Measurements from ENCODE around the gene LIX1L. TPM values are rescaled to one million over a fixed set of nuclear protein-coding genes. Genes with fewer than 3 reads are reported as not detected.

LIX1L gene
- total and polyA plus RNA-seq, 2 of the 13 experiments (the other 11 are each of a cell fraction or from before 2014, with no cell fraction given) = 8.1 to 24.9 TPM

DNA sequence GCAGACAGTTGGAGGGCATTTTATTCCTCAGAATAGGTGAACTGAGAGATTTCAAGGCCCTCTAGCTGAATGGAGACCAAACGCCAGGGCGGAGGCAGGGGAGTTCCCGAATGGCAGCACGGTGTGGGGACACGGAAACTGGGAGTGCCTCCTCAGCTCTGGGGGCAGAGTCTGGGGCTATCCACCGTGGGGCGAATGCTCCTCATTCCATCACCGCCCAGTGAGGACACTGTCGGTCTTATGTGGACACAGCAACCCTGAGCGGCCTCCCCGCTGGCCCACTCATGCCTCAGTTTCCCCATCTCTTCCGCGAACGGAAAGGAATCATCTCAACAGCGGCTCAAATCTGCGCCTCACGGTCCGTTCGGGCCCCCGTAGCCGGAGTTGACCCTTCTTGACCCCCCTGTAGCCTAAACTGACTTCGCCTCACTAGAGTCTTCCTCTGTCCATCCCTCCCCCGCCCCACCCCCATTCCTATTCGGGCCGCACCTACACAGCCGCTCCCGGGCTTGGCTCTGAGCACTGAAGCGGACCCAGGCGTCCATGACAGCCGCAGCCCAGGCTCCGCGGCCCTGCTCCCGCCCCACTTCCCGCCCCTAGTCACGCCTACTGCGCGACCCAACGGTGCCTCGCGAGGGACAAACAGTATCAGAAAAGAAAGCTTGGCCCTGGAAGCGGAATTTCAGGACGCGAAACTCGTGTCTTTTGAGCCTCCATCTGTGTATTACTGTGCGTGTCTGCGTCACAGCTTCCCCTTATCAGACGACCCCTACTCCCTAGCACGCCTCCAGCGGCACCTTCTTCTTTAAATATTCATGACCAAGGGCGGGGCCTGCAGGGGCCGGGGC is 39.4 kb downstream of the LIX1L start, which contains the start of gene PEX11B (continued):
- TF ChIP-seq, protein P1, sequence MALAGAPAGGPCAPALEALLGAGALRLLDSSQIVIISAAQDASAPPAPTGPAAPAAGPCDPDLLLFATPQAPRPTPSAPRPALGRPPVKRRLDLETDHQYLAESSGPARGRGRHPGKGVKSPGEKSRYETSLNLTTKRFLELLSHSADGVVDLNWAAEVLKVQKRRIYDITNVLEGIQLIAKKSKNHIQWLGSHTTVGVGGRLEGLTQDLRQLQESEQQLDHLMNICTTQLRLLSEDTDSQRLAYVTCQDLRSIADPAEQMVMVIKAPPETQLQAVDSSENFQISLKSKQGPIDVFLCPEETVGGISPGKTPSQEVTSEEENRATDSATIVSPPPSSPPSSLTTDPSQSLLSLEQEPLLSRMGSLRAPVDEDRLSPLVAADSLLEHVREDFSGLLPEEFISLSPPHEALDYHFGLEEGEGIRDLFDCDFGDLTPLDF (CRISPR knock-in tag; IDR thresholded peaks at IDR 0.05) = no peak
- TF ChIP-seq PHF21A (CRISPR knock-in tag; IDR thresholded peaks at IDR 0.05) (peak; percentile 50; the same call in 1 of the 2 replicates), GLI4 (CRISPR knock-in tag; IDR thresholded peaks at IDR 0.05; ENCODE audit: borderline replicate concordance) (peak; percentile 82; the same call in 1 of the 2 replicates), JARID2 (CRISPR knock-in tag; IDR thresholded peaks at IDR 0.05; ENCODE audit: insufficient replicate concordance) (no peak), ZNF12 (CRISPR knock-in tag; IDR thresholded peaks at IDR 0.05) (no peak), ZNF589 (CRISPR knock-in tag; conservative IDR thresholded peaks at IDR 0.05) (0 out of 2 replicates have a peak, but pooled peaks have one; percentile 12), MLLT10 (CRISPR knock-in tag; IDR thresholded peaks at IDR 0.05) (no peak), ZNF124 (CRISPR knock-in tag; IDR thresholded peaks at IDR 0.05) (no peak), ZNF713 (CRISPR knock-in tag; IDR thresholded peaks at IDR 0.05) (no peak), DNMT1 (CRISPR knock-in tag; IDR thresholded peaks at IDR 0.05) (no peak), CCDC6 (CRISPR knock-in tag; IDR thresholded peaks at IDR 0.05) (no peak), SNRNP70 (IDR thresholded peaks at IDR 0.05; ENCODE audit: low read depth, low read length) (no peak), ZSCAN29 (CRISPR knock-in tag; conservative IDR thresholded peaks at IDR 0.05) (0 out of 2 replicates have a peak, but pooled peaks have one; percentile 57)
- TF ChIP-seq, protein P2, sequence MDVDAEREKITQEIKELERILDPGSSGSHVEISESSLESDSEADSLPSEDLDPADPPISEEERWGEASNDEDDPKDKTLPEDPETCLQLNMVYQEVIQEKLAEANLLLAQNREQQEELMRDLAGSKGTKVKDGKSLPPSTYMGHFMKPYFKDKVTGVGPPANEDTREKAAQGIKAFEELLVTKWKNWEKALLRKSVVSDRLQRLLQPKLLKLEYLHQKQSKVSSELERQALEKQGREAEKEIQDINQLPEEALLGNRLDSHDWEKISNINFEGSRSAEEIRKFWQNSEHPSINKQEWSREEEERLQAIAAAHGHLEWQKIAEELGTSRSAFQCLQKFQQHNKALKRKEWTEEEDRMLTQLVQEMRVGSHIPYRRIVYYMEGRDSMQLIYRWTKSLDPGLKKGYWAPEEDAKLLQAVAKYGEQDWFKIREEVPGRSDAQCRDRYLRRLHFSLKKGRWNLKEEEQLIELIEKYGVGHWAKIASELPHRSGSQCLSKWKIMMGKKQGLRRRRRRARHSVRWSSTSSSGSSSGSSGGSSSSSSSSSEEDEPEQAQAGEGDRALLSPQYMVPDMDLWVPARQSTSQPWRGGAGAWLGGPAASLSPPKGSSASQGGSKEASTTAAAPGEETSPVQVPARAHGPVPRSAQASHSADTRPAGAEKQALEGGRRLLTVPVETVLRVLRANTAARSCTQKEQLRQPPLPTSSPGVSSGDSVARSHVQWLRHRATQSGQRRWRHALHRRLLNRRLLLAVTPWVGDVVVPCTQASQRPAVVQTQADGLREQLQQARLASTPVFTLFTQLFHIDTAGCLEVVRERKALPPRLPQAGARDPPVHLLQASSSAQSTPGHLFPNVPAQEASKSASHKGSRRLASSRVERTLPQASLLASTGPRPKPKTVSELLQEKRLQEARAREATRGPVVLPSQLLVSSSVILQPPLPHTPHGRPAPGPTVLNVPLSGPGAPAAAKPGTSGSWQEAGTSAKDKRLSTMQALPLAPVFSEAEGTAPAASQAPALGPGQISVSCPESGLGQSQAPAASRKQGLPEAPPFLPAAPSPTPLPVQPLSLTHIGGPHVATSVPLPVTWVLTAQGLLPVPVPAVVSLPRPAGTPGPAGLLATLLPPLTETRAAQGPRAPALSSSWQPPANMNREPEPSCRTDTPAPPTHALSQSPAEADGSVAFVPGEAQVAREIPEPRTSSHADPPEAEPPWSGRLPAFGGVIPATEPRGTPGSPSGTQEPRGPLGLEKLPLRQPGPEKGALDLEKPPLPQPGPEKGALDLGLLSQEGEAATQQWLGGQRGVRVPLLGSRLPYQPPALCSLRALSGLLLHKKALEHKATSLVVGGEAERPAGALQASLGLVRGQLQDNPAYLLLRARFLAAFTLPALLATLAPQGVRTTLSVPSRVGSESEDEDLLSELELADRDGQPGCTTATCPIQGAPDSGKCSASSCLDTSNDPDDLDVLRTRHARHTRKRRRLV (CRISPR knock-in tag; IDR thresholded peaks at IDR 0.05) = peak; percentile 65; the same call in 1 of the 2 replicates
- TF ChIP-seq, protein P3, sequence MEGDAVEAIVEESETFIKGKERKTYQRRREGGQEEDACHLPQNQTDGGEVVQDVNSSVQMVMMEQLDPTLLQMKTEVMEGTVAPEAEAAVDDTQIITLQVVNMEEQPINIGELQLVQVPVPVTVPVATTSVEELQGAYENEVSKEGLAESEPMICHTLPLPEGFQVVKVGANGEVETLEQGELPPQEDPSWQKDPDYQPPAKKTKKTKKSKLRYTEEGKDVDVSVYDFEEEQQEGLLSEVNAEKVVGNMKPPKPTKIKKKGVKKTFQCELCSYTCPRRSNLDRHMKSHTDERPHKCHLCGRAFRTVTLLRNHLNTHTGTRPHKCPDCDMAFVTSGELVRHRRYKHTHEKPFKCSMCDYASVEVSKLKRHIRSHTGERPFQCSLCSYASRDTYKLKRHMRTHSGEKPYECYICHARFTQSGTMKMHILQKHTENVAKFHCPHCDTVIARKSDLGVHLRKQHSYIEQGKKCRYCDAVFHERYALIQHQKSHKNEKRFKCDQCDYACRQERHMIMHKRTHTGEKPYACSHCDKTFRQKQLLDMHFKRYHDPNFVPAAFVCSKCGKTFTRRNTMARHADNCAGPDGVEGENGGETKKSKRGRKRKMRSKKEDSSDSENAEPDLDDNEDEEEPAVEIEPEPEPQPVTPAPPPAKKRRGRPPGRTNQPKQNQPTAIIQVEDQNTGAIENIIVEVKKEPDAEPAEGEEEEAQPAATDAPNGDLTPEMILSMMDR (CRISPR knock-in tag; IDR thresholded peaks at IDR 0.05) = no peak; the same call in 1 of the 2 replicates
- TF ChIP-seq, protein P4, sequence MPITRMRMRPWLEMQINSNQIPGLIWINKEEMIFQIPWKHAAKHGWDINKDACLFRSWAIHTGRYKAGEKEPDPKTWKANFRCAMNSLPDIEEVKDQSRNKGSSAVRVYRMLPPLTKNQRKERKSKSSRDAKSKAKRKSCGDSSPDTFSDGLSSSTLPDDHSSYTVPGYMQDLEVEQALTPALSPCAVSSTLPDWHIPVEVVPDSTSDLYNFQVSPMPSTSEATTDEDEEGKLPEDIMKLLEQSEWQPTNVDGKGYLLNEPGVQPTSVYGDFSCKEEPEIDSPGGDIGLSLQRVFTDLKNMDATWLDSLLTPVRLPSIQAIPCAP (CRISPR knock-in tag; IDR thresholded peaks at IDR 0.05; ENCODE audit: low read depth) = no peak; the same call in 1 of the 2 replicates
- TF ChIP-seq, protein P5, sequence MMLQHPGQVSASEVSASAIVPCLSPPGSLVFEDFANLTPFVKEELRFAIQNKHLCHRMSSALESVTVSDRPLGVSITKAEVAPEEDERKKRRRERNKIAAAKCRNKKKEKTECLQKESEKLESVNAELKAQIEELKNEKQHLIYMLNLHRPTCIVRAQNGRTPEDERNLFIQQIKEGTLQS (CRISPR knock-in tag; IDR thresholded peaks at IDR 0.05) = no peak
- TF ChIP-seq, protein P6, sequence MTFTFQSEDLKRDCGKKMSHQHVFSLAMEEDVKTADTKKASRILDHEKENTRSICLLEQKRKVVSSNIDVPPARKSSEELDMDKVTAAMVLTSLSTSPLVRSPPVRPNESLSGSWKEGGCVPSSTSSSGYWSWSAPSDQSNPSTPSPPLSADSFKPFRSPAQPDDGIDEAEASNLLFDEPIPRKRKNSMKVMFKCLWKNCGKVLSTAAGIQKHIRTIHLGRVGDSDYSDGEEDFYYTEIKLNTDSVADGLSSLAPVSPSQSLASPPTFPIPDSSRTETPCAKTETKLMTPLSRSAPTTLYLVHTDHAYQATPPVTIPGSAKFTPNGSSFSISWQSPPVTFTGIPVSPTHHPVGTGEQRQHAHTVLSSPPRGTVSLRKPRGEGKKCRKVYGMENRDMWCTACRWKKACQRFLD (CRISPR knock-in tag; IDR thresholded peaks at IDR 0.05; ENCODE audit: borderline replicate concordance) = no peak

Measured in HepG2 (cell line).